Measurements from ENCODE around the gene MACO1. TPM values are rescaled to one million over a fixed set of nuclear protein-coding genes. Genes with fewer than 3 reads are reported as not detected.

MACO1 gene
- total and polyA plus RNA-seq, 9 of the 15 experiments (the other 6 are each of a cell fraction or from before 2014, with no cell fraction given), result 4.6 to 28.4 (median 21.7) TPM

- peak; percentile 23; the same call in 1 of the 2 replicates for TF ChIP-seq REST (IDR thresholded peaks at IDR 0.05; ENCODE audit: borderline replicate concordance)
- no peak for TF ChIP-seq REST (CRISPR knock-in tag; IDR thresholded peaks at IDR 0.05; ENCODE audit: low read depth)
- TF ChIP-seq, protein P1, sequence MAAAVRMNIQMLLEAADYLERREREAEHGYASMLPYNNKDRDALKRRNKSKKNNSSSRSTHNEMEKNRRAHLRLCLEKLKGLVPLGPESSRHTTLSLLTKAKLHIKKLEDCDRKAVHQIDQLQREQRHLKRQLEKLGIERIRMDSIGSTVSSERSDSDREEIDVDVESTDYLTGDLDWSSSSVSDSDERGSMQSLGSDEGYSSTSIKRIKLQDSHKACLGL (CRISPR knock-in tag; IDR thresholded peaks at IDR 0.05; ENCODE audit: borderline replicate concordance, poor library complexity, severe bottlenecking), result no peak
- 0 out of 2 replicates have a peak, but pooled peaks have one; percentile 23 for TF ChIP-seq SMC3 (conservative IDR thresholded peaks at IDR 0.05; ENCODE audit: insufficient read depth, low read depth, low read length)
- no peak for TF ChIP-seq ZNF717 (CRISPR knock-in tag; IDR thresholded peaks at IDR 0.05)
- TF ChIP-seq, protein P2, sequence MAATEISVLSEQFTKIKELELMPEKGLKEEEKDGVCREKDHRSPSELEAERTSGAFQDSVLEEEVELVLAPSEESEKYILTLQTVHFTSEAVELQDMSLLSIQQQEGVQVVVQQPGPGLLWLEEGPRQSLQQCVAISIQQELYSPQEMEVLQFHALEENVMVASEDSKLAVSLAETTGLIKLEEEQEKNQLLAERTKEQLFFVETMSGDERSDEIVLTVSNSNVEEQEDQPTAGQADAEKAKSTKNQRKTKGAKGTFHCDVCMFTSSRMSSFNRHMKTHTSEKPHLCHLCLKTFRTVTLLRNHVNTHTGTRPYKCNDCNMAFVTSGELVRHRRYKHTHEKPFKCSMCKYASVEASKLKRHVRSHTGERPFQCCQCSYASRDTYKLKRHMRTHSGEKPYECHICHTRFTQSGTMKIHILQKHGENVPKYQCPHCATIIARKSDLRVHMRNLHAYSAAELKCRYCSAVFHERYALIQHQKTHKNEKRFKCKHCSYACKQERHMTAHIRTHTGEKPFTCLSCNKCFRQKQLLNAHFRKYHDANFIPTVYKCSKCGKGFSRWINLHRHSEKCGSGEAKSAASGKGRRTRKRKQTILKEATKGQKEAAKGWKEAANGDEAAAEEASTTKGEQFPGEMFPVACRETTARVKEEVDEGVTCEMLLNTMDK (IDR thresholded peaks at IDR 0.05; ENCODE audit: borderline replicate concordance, insufficient read depth, low read depth, low read length, poor library complexity, severe bottlenecking), result peak; percentile 58
- no peak for TF ChIP-seq TRIM28 (IDR thresholded peaks at IDR 0.05)
- TF ChIP-seq SIX5 (IDR thresholded peaks at IDR 0.05; ENCODE audit: borderline replicate concordance in 1 of 2, insufficient read depth in 1 of 2, low read depth in 1 of 2, low read length in 2 of 2), result no peak
- TF ChIP-seq EP400 (IDR thresholded peaks at IDR 0.05), result no peak
- TF ChIP-seq CREB3L1 (IDR thresholded peaks at IDR 0.05; ENCODE audit: borderline replicate concordance, low read depth), result no peak
Measured at GRCh38 chr1:25487628-25488027, 56.9 kb downstream of the MACO1 start (continued).

All from K562 (cell line).